GM19328 (cell line): Measurements from ENCODE around the gene P3H2.

Experiments
- ATAC-seq: cut with Tn5 transposase; IDR thresholded peaks from one replicate; pipeline ENCODE4 v1.9.1; 2021; ENCODE audit warnings: mild to moderate bottlenecking, moderate library complexity; ENCODE audit not compliant: unreplicated experiment

The P3H2 gene

DNA sequence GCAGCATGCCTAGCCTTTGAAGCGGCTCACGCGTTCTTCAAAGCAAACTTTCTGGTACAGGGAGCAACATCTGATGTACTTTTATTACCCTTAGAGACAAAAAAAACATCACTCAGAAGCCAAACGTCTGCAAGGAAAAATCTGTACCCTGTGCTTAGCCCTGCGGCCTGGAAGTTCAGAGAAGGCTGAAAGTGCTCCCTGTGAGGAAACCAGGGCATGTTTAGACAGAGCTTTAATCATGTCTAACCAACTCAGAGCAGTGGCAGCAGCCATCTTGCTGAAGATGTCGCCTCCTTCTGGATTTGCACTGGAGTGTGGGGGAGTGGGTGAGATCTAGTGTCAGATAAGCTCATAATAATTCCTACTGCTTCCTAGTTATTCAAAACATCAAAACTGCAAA is 170.4 kb downstream of the P3H2 start:
- ATAC-seq = no peak

DNA sequence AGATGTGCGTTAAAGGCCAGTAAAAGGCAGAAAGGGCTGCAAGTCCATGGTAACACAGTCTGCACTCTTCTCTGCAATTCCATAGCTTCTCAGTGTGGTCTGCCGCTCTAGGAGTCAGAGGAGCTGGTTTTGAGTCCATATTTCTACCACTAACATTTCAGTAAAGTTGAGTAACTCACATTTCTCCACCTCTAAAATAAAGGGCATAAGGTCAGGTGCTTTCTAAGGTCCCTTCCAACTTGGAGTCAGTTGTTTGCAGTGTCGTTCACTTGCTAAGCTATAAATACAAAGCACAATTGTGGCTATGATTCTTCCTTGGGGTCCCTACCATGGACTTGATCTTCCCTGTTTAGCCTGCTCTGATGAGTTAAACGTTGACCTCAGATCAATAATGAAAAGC is 171.1 kb downstream of the P3H2 start:
- no peak for ATAC-seq

DNA sequence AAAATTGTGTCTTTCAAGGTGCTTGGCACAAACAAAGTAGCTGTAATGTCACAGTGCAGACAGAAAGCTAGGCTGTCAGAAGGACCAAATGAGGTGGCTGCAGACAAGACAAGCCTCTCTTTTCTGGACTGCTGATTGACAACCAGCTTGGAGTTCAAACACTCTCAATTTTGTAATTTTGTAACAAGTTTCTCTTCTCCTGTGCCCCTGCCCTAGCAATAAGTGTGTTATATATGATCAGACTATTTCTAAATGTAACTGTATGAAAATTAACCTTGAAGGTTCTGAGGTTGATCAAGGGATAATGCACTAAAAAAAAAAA is 172.0 kb downstream of the P3H2 start:
- no peak for ATAC-seq

DNA sequence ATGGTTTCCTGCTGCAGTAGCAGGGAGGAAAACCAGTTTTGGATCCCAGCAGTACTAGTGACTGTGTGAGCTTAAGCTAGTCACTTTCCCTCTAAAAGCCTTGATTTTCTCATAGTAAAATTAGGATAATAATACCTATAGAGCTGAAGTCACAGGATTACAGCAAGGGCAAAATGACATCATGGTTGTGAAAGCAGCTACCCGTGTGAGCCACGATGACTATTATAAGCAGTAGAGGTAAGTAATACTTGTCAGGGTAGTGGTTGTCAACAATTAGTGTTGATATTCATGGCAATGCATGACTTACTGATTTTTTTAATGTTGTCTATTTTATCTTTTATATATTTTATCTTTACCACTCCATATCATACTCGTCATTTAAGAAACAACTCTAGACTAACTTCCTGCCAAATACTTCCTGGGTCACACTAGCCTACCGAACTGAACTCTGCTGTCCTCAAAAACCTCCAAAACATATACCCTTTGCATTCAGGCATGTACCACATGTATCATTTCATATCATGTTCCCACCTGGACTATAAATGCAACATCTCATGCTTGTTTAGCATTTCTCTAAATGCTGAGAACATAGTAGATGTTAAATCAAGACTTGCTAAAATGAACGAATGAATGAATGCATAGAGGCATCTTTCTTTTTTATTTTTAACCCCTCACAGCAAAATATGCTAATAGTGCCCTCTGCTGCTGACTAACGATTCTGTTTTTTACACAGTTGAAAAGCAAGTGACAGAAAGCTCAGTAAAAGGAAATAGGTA is 172.6 kb downstream of the P3H2 start:
- no peak for ATAC-seq

DNA sequence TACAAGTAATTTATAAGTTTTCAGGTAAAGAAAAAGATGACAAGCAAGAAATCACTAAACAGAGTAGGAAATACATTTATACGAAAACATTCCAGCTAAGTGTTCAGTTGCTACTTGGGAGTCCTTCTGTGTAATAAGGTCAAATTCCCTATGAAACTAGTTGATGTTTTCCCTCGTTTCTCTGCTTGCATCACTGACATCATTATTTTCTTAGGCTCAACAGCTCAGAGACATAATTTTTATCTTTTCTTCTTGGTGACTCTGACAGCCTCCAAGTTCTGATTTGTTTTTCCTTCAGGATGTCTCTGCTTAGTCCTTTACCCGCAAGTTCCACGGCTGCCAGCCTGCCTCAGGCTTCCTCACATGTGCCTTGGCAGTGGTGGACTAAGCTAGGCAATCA is 173.6 kb downstream of the P3H2 start:
- ATAC-seq = no peak

DNA sequence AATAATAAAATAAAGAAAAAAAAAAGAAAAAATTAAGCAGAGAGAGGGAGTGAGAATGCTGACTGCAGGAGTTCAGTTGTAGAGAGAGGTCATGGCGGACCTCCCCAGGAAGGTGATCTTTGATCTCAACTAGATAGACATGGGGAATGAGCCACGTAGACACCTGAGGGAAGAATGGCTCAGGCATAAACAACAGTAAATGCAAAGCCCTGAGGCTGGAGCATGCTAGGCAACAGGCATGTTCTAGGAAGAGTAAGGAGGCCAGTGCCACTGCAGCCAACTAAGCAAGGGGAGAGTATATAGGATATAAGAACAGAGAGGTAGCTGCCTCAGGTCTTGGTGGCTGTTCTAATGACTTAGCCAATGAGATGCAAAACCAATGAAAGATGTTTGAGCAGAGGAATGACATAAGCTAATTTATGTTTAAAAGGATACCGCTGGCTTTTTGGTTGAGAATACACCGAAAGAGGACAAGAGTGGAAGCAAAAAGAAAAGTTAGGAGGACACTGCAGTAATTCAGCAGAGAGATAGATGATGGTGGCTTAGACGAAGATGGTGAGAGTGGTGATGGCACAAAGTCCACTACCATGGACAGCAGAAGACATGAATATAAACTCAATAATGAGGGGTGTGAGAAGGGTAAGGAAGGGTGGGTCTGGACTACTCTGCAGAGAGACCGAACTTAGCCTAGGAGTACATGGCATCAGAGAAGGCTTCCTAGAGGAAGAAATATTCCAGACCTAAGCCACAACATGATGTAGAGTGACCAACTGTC is 174.6 kb downstream of the P3H2 start:
- ATAC-seq = no peak

DNA sequence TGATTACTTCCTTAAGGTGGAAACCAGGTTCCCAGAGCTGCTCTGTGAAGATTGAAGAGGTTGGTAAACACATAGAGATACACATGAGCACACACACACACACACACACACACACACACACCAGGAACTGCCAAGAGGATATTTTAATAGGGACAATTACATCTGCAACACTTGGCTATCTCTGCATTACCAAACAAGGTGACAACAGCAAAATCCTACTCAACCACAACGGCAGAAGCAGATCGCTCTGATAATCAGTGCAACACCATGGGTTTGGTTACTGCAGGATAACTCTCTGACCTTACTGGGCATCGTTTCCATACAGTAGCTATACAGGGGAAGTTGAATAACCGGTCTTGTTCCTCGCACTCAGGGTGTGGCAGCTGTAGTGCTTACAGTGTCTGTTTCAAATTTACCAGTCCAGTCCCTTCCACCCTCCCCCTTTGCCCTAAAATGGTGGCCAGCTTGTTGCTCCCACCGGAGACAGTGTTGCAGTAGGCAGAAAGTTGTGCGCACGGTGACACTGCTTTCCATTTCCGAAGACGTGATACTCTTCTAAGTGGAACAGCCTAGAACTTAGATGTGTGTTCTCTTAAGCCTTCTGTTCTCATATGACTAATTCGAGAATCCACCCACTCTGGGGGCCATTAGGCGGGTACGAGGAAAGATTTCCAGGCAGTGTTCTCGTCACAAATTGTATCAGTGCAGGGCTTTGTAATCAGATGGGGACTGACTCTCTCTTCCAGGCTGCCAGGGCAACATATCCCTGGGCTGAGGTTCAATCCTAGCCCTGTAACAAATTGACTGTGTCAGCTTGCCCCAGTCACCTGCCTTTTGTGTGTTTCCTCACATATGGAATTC is 176.2 kb downstream of the P3H2 start:
- no peak for ATAC-seq

DNA sequence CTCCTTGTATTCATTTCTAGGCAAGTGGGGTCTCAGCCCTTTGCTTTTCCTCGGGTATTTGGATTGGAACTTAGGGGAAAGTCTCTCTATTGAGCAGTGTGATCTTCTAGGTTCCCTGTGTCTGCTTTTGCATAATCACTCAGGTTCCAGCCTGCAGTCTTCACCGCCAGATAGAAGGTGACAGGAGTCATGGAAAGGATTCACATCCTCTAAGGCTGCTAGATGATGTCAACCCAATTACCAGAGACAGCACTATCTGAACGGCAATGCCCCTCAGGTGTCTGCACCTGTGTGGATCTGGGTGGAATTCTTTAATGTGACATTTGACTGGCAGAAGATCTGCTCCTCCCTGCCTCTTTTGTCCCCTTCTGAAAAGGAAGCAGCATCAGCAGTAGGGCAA is 177.7 kb downstream of the P3H2 start:
- ATAC-seq = no peak

DNA sequence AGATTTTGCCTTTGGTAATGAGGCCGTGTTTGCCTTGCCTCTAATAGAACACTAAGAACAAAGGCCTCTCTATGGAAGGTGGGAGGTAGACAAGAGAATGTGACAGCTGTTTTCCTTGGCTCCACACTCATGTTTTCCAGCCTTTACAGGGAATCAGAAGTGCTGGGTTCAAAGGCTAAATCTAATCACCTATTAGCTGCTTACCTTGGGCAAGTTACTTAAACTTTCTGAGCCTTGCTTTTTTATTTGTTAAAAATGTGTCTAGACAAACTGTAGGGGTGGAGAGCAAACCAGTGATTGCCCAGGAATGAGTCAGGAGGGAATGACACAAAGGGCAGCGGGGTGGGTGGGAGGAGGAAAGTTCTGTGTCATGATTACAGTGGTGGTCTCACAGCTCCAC is 179.0 kb downstream of the P3H2 start:
- ATAC-seq = no peak

DNA sequence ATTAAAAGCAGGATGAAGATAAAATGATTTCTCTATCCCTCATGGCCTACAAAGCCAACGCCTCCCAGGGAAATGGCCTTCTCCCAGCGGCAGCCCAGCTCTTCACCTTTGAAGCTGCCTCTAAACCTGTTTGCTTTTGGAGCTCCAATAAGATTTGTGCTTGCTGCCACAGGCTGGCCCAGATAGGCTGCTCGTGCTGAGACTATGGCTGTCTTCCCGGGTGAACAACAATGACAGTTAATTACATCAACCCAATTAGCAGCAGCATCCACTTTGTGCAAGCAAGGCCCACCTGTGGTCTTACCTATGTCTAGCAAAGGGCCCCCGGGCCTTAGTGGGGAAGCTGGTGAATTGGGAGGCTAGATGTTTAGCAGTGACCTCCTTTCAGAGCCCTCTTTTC is 179.6 kb downstream of the P3H2 start:
- ATAC-seq = no peak

DNA sequence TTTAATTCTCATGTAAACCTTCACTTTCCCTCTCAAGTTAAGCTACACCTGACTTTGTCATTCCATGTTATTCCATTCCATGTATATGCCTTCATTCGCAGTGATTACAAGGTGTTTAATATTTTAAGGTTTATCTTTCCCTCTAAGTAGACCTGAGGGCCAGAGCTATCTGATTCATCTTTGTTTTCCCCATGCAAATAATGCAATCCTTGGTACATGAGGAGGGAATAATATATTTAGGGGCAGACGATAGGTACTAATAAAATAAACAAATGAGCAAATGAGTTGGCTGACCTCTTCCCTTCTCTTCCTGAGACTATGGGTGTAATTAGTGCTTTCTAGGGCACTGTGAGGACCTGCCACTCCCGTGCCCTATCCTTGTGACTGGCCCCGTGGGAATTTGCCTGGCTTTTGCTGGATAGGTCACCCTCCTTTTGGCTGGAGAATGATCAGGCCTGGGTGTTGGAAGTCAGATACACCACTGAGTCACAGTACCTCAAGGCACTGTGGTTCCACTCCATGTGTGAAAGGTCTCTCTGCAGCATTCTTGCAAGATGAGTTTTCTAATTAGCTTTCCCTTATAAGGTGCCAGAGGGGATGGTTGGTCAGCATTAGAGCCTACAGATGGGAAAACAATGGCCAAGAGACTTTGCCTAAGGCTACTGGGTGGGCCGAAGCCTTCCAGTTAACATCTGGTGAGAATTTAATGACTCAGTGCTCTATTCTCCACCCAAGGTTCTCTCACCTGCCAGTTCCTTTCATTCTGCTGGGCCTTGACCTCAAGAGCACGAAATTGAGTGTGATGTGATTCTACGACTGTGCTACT is 183.2 kb downstream of the P3H2 start:
- ATAC-seq = no peak

DNA sequence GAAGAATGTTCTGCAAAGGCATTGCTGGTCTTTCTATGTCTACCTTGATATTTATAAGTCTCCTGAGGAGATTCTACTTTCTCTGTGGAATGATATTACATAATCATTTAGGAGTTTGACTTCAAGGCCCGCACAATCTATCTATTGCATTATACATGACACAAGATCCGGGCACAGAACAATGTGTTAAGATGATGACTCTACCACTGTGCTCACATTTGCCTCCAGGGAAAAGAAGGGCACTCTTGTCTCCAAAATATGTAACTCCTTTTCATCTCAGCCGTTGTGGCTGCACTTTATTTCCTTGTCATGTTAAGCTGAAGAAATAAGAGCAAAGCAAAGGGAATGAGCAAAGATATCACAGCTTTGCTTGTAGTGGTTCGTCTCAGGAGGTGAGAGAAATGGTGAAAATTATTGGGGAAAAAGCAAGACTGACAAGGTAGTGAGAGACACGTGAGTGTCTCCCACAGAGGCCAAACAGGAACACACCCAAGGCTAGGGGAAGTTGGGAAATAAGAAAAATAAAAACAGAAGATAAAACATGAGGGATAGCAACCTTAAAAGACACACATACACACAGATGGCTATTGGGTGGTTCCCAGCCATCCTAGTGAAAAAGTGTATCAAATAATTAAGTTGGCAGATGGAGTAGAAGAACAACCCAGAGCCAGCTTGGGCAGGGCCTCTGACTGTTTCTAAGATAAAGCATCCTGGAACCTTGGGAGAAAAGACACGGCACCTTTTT is 184.3 kb downstream of the P3H2 start:
- no peak for ATAC-seq

DNA sequence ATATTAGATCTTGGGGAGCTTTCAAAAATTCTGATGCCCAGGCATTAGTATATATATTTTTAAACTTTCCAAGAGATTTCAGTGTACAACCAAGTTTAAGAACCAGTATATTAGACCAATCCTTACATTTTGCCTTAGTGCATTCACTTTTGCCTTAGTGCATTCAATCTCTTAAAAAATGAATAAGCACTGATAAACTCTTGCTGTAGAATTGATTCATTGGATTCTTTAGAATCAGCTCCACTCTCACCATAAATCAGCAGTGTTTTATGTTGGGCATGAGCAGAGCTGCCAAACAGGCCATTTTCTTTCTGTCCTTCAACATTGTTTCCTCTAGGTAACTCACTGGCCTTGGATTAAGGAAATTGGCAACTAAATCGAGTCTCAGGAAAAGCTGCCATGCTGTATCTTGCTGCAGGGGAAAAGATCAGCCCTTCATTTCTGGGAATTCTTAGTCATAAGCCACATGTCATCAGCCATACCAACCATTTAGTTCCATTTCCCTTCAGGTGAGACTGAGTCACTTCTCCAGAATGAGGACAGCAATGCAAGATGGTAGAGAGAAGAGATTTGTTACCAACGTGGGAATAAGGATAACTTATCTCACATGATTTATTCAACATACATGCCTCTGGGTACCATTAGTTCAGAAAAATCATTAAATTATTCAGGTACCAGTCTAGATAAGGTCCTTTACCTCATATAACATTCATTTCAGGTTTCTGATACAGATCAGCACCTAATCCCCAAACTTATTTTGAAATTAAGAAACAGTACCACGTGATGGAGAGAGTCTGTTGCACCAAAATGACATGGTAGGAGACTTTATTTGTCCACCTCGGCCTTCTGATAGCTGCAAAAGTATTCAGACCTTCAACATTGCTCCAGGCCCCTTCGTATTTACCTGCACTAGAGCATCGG is 192.5 kb downstream of the P3H2 start:
- ATAC-seq = no peak

DNA sequence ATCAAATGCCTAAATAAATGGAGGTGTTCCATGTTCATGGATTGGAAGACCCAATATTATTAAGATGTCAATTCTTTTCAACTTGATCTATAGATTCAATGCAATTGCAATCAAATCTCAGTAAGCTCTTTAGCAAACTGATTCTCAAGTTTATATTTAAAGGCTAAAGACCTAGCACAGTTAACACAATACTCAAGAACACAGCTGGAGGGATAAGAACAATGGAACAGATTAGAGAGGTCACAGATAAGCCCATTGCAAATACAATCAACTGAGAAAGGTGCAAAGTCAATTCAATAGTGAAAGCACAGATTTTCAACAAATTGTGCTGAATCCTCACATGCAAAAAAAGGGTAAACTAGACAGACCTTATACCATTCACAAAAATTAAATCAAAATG is 198.9 kb downstream of the P3H2 start:
- ATAC-seq = no peak

DNA sequence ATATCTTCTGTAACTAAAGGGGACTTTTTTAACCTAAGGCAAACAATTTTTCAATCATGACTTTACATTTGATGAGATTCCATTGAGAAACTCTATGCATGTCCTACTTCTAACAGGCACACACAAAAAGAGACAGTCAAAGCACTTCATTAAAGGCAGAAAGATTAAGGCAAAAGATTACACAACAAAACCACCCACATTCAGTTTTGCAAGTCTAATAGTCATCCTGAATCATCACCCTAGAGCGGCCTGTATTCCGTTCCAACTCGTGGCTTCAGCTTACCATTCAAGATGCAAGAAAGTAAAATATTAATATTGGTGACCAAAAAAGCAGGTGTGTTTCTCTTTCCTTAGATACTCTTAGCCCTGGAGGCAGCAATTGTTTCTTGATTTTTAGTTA is 205.9 kb downstream of the P3H2 start:
- no peak for ATAC-seq

DNA sequence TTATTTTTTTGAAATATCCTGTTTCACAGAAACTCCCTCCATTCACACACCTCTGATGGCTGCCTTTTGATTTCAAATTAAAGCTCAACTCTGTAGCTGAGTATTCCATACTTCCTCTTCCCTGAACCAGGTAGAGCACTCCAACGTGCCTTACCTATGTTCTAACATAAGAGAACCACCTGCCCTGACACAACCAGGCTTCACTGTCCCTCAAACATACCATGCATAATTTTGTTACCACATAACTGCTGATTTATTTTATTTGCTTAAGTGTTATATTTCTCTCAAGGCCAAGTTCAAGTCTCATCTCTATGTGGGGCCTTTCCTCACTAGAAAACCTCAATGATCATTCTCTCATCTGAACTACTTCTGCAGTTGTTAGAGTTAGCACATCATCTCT is 209.7 kb downstream of the P3H2 start:
- no peak for ATAC-seq

DNA sequence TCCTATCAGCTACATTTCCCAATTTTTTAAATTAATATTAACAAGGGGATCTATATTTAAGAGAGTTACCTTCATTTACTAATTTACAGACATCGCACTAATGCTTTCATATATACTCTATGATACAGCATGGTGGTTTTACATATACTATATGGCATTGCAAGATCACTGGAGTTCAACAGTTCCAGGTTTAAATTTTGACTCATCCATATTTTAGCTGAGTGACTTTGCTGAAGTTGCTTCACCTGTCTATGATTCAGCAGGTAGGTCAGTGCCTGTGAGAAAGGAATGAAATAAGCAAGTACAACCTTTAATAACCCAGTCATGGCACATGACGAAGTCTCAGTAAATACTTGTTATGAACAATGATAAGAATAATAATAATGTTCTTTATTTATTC is 211.1 kb downstream of the P3H2 start:
- no peak for ATAC-seq

DNA sequence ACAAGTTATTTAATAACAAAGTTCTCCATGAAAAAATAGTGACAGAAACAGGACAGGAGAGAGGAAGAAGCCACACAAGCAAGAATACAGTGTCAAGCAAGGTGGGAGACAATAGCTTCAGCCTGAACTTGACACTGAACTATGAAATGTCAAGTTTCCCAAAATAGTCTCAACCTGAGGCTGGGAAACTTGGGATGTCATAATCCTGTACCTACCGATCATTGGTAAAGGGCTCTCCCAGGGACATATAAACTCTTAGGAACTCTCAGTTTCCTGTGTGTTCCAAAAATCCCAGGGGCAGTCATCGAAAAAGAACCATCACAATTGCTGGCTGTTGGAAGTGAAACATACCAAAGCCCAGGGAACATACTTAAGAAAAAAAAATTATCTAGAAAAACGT is 211.6 kb downstream of the P3H2 start:
- no peak for ATAC-seq

DNA sequence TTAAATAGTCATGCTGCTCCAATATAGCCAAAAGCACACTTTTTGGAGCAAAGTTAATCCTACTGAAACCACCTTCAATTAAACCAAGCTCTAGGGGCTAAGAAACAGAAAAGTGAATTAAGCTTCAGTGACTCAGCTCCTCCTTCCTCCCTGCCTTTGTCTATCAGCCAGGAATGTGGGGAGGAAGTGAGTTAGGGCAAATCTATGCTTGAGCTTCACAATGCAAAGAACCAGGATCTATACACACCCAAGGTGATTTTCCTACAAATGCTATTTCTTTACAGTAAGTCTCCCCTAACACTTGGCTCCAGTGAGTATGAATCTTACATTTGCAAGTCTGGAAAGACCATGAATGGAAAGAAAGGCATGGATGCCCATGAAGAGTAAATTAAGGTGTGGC is 212.1 kb downstream of the P3H2 start:
- no peak for ATAC-seq
